Esophagus muscularis mucosa (tissue), 4 donors: ENCODE results near the gene CUX1. TPM values are rescaled to one million over a fixed set of nuclear protein-coding genes. Genes with fewer than 3 reads are reported as not detected.
A peak's percentile ranks its signal among the peaks of the same experiment; 100 is the strongest.

Experiments
- DNase-seq: peaks from one replicate; pipeline ENCODE4 v3.0.0-alpha.2; 2017; ENCODE audit errors: extremely low spot score
- H3K27ac ChIP-seq, 4 donors: fragments of 200-600 bp; sonication (generic); replicated peaks in 1 of 4; 1 replicate in 3 of 4; 2 replicates in 1 of 4; pipeline ENCODE4 v1.5.1; 2016 to 2019; ENCODE audit warnings: mild to moderate bottlenecking in 1 of 4
- H3K27me3 ChIP-seq, 4 donors: fragments of 200-600 bp; sonication (generic); one replicate each; pipeline versions ENCODE4 v1.5.1 to v1.6.0; 2016 to 2019
- H3K36me3 ChIP-seq, 4 donors: fragments of 200-600 bp; sonication (generic); one replicate each; pipeline ENCODE4 v1.5.1; 2016 to 2019
- H3K4me1 ChIP-seq, 4 donors: fragments of 200-600 bp; sonication (generic); one replicate each; pipeline ENCODE4 v1.5.1; 2016 to 2019
- H3K4me3 ChIP-seq, 4 donors: fragments of 200-600 bp; sonication (generic); 1 replicate in 2 of 4; 2 replicates in 2 of 4; pipeline ENCODE4 v1.5.1; 2016 to 2019; ENCODE audit warnings: mild to moderate bottlenecking in 4 of 4, moderate library complexity in 1 of 4
- H3K9me3 ChIP-seq, 4 donors: fragments of 200-600 bp; sonication (generic); 1 replicate in 3 of 4; 2 replicates in 1 of 4; pipeline ENCODE4 v1.5.1; 2016 to 2019
- CTCF ChIP-seq, 3 experiments: fragments of 200-600 bp in 2 of 3; fragments of 450-650 bp in 1 of 3; sonication (generic) in 2 of 3; IDR thresholded peaks; one replicate each; pipeline ENCODE4 v1.5.1; 2017 to 2019; ENCODE audit warnings: antibody characterized with exemption in 3 of 3, mild to moderate bottlenecking in 2 of 3, moderate library complexity in 1 of 3
- EP300 ChIP-seq: sonication (generic); formaldehyde crosslinking; IDR thresholded peaks from one replicate; pipeline ENCODE4 v1.6.1; 2017; ENCODE audit warnings: antibody characterized with exemption
- POLR2A ChIP-seq: fragments of 450-650 bp; IDR thresholded peaks from one replicate; pipeline ENCODE4 v1.6.1; 2017; ENCODE audit warnings: antibody characterized with exemption, moderate library complexity, mild to moderate bottlenecking, low read depth
- POLR2AphosphoS5 ChIP-seq, 2 donors: sonication (generic); formaldehyde crosslinking; IDR thresholded peaks; one replicate each; pipeline ENCODE4 v1.6.1; 2017; ENCODE audit warnings: antibody characterized with exemption in 2 of 2
- WGBS: methylation state at CpG from one replicate; pipeline ENCODE4 v1.1.5; 2018; 5-methylcytosine and 5-hydroxymethylcytosine counted together
- intact Hi-C: fragments of 100-400 bp; cut with DNase I; formaldehyde crosslinking; loops from one replicate; pipeline ENCODE4 v1.15.1; 2023
- total RNA-seq, 4 donors: library from RNA; depleted of rRNA; stranded (reverse); fragments of >200 nt; gene quantifications; one replicate each; pipeline versions ENCODE4 v1.1.0 to v1.2.1, GENCODE V29; 2016

Gene CUX1
- total RNA-seq, 4 donors from 2014 or later = 61.5 to 136 (median 92.3) TPM

GRCh38 chr7:102273749-102274712, 456.6 kb downstream of the CUX1 start:
- intact Hi-C loops = loop anchor here (2.0 kb wide), 2 partner anchors 587 to 671 kb away; no protein-coding TSS in a partner anchor
- Histone ChIP-seq H3K36me3 (peaks cover 0 to 7% (median 0%) of the 10 kb centered on the region in 4 donors), H3K27me3 (no peaks in the 10 kb centered on the region), H3K4me3 (no peak overlapping the region), H3K4me1 (peaks cover 0 to 6% (median 4%) of the 10 kb centered on the region in 4 donors), H3K9me3 (no peaks in the 10 kb centered on the region), H3K27ac (no peak overlapping the region)
- 84% methylated on average over 13 of the region's 23 CpGs for WGBS
- TF ChIP-seq POLR2AphosphoS5 (IDR thresholded peaks at IDR 0.05) (no peak), EP300 (no peak), CTCF (IDR thresholded peaks at IDR 0.05) (no peak), POLR2A (no peak)
- DNase-seq = no peak

- Histone ChIP-seq H3K27ac (no peak overlapping the region), H3K9me3 (no peaks in the 10 kb centered on the region), H3K4me1 (peaks cover 0 to 12% (median 6%) of the 10 kb centered on the region in 4 donors), H3K4me3 (no peak overlapping the region), H3K27me3 (no peaks in the 10 kb centered on the region), H3K36me3 (peaks cover 0 to 7% (median 0%) of the 10 kb centered on the region in 4 donors)
- TF ChIP-seq POLR2A = no peak
- no peak for TF ChIP-seq POLR2AphosphoS5 (IDR thresholded peaks at IDR 0.05)
- no peak for TF ChIP-seq EP300
- no peak for TF ChIP-seq CTCF (IDR thresholded peaks at IDR 0.05)
- intact Hi-C loops = no loop called here
- WGBS = 92% methylated on average over 10 of the region's 10 CpGs
- DNase-seq = no peak
Observed at GRCh38 chr7:102275123-102275703, 457.8 kb downstream of the CUX1 start.

- DNase-seq = no peak
- peaks cover 0 to 6% (median 2%) of the 10 kb centered on the region in 4 donors for H3K4me1 ChIP-seq
- 93% methylated on average over 5 of the region's 10 CpGs for WGBS
- TF ChIP-seq POLR2AphosphoS5 (IDR thresholded peaks at IDR 0.05) (no peak), POLR2A (no peak), CTCF (IDR thresholded peaks at IDR 0.05) (no peak), EP300 (no peak)
- intact Hi-C loops = loop anchor here (2.0 kb wide), 1 partner anchor 113 kb away; no protein-coding TSS in a partner anchor
- no peak overlapping the region for H3K27ac ChIP-seq
- no peaks in the 10 kb centered on the region for H3K27me3 ChIP-seq
- no peak overlapping the region for H3K4me3 ChIP-seq
- no peaks in the 10 kb centered on the region for H3K9me3 ChIP-seq
- H3K36me3 ChIP-seq = peaks cover 0 to 7% (median 1%) of the 10 kb centered on the region in 4 donors
Observed at GRCh38 chr7:102277901-102278300, 460.5 kb downstream of the CUX1 start.

- intact Hi-C loops = loop anchor here (2.0 kb wide), 1 partner anchor 111 kb away; no protein-coding TSS in a partner anchor
- WGBS = 21% methylated on average over 9 of the region's 23 CpGs
- no peaks in the 10 kb centered on the region for H3K9me3 ChIP-seq
- no peak for DNase-seq
- no peak overlapping the region for H3K4me3 ChIP-seq
- peaks cover 0 to 8% (median 4%) of the 10 kb centered on the region in 4 donors for H3K4me1 ChIP-seq
- peaks cover 0 to 3% (median 0%) of the 10 kb centered on the region in 4 donors for H3K36me3 ChIP-seq
- peak; percentile 73 to 83 (median 82) for TF ChIP-seq CTCF (IDR thresholded peaks at IDR 0.05)
- no peak for TF ChIP-seq EP300
- no peak for TF ChIP-seq POLR2AphosphoS5 (IDR thresholded peaks at IDR 0.05)
- no peak for TF ChIP-seq POLR2A
- no peaks in the 10 kb centered on the region for H3K27me3 ChIP-seq
- H3K27ac ChIP-seq = no peak overlapping the region
Observed at GRCh38 chr7:102279537-102280400, 462.3 kb downstream of the CUX1 start.
